Mesothelial cell of epicardium (in vitro differentiated cells): ENCODE data around the gene RAB40B. TPM values are rescaled to one million over a fixed set of nuclear protein-coding genes. Genes with fewer than 3 reads are reported as not detected.

Experiments
- DNase-seq, 2 experiments: peaks; one replicate each; pipeline ENCODE4 v3.0.0; 2021; ENCODE audit warnings: low spot score in 2 of 2; ENCODE audit not compliant: unreplicated experiment in 2 of 2
- H3K27ac Mint-ChIP-seq: 2 replicates; pipeline ENCODE4 v1.8.0; 2021; ENCODE audit warnings: mixed read lengths
- H3K27me3 Mint-ChIP-seq: 2 replicates; pipeline ENCODE4 v1.8.0; 2021; ENCODE audit warnings: low read depth, mixed read lengths
- H3K36me3 Mint-ChIP-seq: 2 replicates; pipeline ENCODE4 v1.8.0; 2021; ENCODE audit warnings: mixed read lengths
- H3K4me1 Mint-ChIP-seq: 2 replicates; pipeline ENCODE4 v1.8.0; 2021; ENCODE audit warnings: mixed read lengths
- H3K4me3 Mint-ChIP-seq: 2 replicates; pipeline ENCODE4 v1.8.0; 2021; ENCODE audit warnings: mild to moderate bottlenecking, moderate library complexity, mixed read lengths
- H3K9me3 Mint-ChIP-seq: 2 replicates; pipeline ENCODE4 v1.8.0; 2021; ENCODE audit warnings: mixed read lengths
- total RNA-seq: library from RNA; stranded (reverse); gene quantifications from 3 replicates; pipeline ENCODE4 v1.2.1, GENCODE V29; 2021
- TF ChIP-seq, protein P1 (sequence below): fragments of 200-600 bp; sonication (generic); IDR thresholded peaks from one replicate; pipeline ENCODE4 v1.5.0; 2021; ENCODE audit warnings: antibody characterized with exemption; ENCODE audit not compliant: unreplicated experiment

Gene RAB40B
- total RNA-seq, 1 donor from 2014 or later = 26.5 TPM

DNA sequence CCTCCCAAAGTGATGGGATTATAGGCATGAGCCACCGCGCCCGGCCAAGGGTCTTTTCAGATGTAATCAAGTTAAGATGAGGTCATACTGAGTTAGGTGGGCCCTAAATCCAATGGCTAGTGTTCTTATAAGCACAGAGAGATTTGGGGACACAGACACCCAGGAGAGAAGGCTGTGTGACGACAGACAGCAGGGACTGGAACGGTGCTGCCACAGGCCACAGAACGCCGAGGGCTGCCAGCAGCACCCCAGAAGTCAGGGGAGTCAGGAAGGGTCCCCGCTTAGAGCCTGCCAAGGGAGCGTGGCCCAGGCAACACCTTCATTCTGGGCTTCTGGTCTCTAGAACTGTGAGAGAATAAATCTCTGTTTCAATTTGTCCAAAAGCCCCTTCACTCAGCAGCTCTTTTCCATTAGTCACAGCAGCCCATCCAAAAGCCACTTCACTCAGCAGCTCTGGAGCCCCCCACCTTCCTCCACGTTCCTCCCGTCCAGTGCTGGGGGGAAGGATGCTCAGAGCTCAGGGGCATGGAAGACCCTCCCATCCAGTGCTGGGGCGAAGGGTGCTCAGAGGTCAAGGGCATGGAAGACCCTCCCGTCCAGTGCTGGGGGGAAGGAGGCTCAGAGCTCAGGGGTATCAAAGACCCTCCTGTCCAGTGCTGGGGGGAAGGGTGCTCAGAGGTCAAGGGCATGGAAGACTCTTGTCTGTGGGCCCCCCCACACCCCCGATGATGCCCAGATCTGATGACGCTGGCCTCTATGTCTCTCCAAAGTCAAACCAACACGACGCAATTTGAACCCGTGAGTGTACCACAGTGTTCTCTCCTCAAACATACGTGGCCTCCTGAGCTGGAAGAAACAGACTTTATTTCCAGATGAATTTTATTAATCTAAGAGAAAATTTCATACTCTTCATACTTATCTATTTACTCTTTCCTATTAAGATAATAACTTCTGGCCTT lies 11.9 kb downstream of the RAB40B start:
- H3K27me3 Mint-ChIP-seq = no peaks in the 10 kb centered on the region
- TF ChIP-seq, protein P1, sequence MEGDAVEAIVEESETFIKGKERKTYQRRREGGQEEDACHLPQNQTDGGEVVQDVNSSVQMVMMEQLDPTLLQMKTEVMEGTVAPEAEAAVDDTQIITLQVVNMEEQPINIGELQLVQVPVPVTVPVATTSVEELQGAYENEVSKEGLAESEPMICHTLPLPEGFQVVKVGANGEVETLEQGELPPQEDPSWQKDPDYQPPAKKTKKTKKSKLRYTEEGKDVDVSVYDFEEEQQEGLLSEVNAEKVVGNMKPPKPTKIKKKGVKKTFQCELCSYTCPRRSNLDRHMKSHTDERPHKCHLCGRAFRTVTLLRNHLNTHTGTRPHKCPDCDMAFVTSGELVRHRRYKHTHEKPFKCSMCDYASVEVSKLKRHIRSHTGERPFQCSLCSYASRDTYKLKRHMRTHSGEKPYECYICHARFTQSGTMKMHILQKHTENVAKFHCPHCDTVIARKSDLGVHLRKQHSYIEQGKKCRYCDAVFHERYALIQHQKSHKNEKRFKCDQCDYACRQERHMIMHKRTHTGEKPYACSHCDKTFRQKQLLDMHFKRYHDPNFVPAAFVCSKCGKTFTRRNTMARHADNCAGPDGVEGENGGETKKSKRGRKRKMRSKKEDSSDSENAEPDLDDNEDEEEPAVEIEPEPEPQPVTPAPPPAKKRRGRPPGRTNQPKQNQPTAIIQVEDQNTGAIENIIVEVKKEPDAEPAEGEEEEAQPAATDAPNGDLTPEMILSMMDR = no peak
- H3K9me3 Mint-ChIP-seq = peaks cover 9% of the 10 kb centered on the region
- H3K36me3 Mint-ChIP-seq = peaks cover 18% of the 10 kb centered on the region
- no peak for DNase-seq
- H3K27ac Mint-ChIP-seq = peak overlapping the region; percentile 84
- no peak overlapping the region for H3K4me3 Mint-ChIP-seq
- H3K4me1 Mint-ChIP-seq = peaks cover 15% of the 10 kb centered on the region

DNA sequence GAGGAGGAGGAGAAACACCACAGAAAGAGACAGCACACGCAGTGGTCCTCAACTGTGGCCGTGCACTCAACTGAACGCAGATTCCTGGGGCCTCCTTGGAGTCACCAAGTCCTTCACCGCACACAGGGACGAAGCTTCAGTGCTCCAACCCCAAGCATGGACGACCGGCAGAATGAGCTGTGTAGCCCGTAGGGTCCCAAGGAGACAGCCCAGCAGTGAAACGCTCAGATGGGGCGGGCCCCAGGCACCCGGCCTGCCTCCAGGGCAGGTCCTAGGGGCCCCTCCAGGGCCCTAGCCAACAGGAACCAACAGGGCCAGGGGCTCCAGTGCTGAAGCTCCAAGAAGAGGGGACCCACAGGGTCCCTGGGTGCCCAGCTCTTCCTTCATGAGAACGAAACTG lies 13.2 kb downstream of the RAB40B start:
- peaks cover 9% of the 10 kb centered on the region for H3K9me3 Mint-ChIP-seq
- H3K36me3 Mint-ChIP-seq = peaks cover 21% of the 10 kb centered on the region
- DNase-seq = no peak
- H3K4me1 Mint-ChIP-seq = peaks cover 13% of the 10 kb centered on the region
- no peak overlapping the region for H3K4me3 Mint-ChIP-seq
- H3K27me3 Mint-ChIP-seq = no peaks in the 10 kb centered on the region
- TF ChIP-seq, protein P1 = no peak
- no peak overlapping the region for H3K27ac Mint-ChIP-seq

DNA sequence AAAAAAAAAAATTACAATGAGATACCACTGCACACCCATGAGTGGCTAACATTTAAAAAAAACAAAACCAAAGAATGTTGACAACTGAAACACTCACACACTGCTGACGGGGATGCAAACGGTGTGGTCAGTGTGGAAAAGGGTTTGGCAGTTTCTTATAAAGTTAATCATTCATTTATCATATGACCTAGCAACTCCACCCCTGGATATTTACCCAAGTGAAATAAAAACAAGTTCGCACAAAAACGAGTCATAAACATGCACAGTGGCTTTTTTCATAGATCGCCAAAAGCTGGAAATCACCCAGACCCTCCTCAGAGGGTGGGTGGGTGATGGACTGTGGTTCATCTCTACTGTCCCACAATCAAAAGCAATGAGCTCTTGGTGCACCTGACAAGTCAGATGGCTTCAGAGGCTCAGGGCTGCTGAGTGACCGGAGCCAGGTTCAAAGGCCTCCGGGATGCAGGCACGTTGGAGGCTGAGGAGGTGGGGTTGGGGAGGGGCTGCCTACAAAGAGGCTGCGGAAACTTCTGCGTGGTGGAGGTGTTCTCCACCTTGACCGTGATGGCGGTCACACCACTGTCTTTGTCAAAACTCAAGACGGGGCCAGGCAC lies 14.2 kb downstream of the RAB40B start:
- H3K4me3 Mint-ChIP-seq = no peak overlapping the region
- peaks cover 9% of the 10 kb centered on the region for H3K9me3 Mint-ChIP-seq
- TF ChIP-seq, protein P1 = no peak
- no peak overlapping the region for H3K27ac Mint-ChIP-seq
- H3K36me3 Mint-ChIP-seq = peaks cover 18% of the 10 kb centered on the region
- DNase-seq = no peak
- H3K27me3 Mint-ChIP-seq = no peaks in the 10 kb centered on the region
- H3K4me1 Mint-ChIP-seq = peaks cover 13% of the 10 kb centered on the region

DNA sequence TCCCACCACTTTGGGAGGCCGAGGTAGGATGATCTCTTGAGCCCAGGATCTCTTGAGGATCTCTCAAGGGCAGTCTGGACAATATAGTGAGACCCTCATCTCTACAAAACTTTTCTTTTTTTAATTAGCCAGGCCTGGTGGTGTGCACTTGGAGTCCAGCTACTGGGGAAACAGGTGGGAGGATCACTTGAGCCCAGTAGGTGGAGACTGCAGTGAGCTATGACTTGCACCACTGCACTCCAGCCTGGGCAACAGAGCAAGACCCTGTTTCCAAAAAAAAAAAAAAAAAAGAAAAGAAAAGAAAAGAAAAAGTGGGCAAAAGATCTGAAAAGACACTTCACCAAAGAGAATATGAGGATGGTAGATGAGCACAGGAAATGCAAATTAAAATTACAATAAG lies 15.0 kb downstream of the RAB40B start:
- Mint-ChIP-seq H3K4me1 (peaks cover 13% of the 10 kb centered on the region), H3K9me3 (peaks cover 9% of the 10 kb centered on the region), H3K4me3 (no peak overlapping the region), H3K27ac (no peak overlapping the region), H3K36me3 (peaks cover 18% of the 10 kb centered on the region), H3K27me3 (no peaks in the 10 kb centered on the region)
- TF ChIP-seq, protein P1 = no peak
- no peak for DNase-seq

DNA sequence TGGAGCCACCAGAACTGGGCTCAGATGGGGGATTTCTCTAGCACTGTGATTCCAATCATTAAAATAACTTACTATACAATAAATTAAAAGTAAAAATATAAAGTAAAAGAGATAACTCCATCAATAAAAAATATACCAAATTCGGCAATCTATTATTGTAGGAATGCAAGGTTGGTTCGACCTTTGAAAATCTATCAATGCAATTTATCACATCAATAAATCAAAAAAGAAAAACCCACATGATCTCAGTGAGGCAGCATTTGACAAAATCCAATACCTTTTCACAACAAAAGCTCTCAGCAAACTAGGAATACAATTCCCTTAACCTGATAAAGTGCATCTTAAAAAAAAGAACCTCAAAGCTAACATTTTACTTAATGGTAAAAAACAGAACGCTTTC lies 17.0 kb downstream of the RAB40B start:
- Mint-ChIP-seq H3K9me3 (peaks cover 9% of the 10 kb centered on the region), H3K36me3 (peaks cover 18% of the 10 kb centered on the region), H3K27ac (no peak overlapping the region), H3K4me3 (no peak overlapping the region), H3K27me3 (no peaks in the 10 kb centered on the region), H3K4me1 (peaks cover 2% of the 10 kb centered on the region)
- TF ChIP-seq, protein P1 = no peak
- DNase-seq = no peak
